Large intestine (tissue), 3 donors: Measurements from ENCODE around the gene GPR37L1. TPM values are rescaled to one million over a fixed set of nuclear protein-coding genes. Genes with fewer than 3 reads are reported as not detected.

Experiments used
- DNase-seq, 2 donors: peaks; one replicate each; pipeline versions ENCODE4 v3.0.0 to v3.0.0-alpha.2; 2013
- H3K27ac ChIP-seq: one replicate; pipeline ENCODE4 v1.5.1; 2013; ENCODE audit warnings: low read length
- H3K27me3 ChIP-seq: 2 replicates; pipeline ENCODE4 v1.6.1; 2013; ENCODE audit warnings: low read length; ENCODE audit not compliant: control insufficient read depth, insufficient read depth
- H3K36me3 ChIP-seq: 2 replicates; pipeline ENCODE4 v1.6.1; 2013; ENCODE audit warnings: low read length; ENCODE audit not compliant: control insufficient read depth, insufficient read depth
- H3K4me1 ChIP-seq: one replicate; pipeline ENCODE4 v1.6.1; 2013; ENCODE audit warnings: low read length; ENCODE audit not compliant: control insufficient read depth, insufficient read depth
- H3K4me3 ChIP-seq: one replicate; pipeline ENCODE4 v1.5.1; 2013; ENCODE audit warnings: low read length
- H3K9me3 ChIP-seq: one replicate; pipeline ENCODE4 v1.6.1; 2013; ENCODE audit warnings: mild to moderate bottlenecking, low read depth, low read length, moderate library complexity; ENCODE audit not compliant: control insufficient read depth
- WGBS: methylation state at CpG from one replicate; pipeline ENCODE4 v1.1.5; 2013; ENCODE audit warnings: low lambda C conversion rate; ENCODE audit not compliant: insufficient coverage; 5-methylcytosine and 5-hydroxymethylcytosine counted together
- polyA plus RNA-seq: library from polyadenylated mRNA; unstranded; fragments of 120-200 nt; gene quantifications from one replicate; pipeline ENCODE4 v1.2.1, GENCODE V29; 2013

The GPR37L1 gene
- polyA plus RNA-seq, 1 donor: 0.10 TPM

GRCh38 chr1:202125611-202126010 lies 2.9 kb downstream of the GPR37L1 start:
- WGBS: no CpG with 5 or more reads among the region's 8 CpGs
- DNase-seq: no peak
- no peak overlapping the region for H3K27ac ChIP-seq

GRCh38 chr1:202126426-202126825 lies 3.7 kb downstream of the GPR37L1 start:
- no CpG with 5 or more reads among the region's 9 CpGs for WGBS
- no peak overlapping the region for H3K27ac ChIP-seq
- DNase-seq: no peak

More at GRCh38 chr1:202125611-202126010, 2.9 kb downstream of the GPR37L1 start:
- Histone ChIP-seq H3K9me3 (no peaks in the 10 kb centered on the region), H3K4me3 (no peak overlapping the region), H3K4me1 (no peaks in the 10 kb centered on the region), H3K36me3 (no peaks in the 10 kb centered on the region), H3K27me3 (no peaks in the 10 kb centered on the region)

GRCh38 chr1:202127061-202127460 lies 4.3 kb downstream of the GPR37L1 start:
- H3K27me3 ChIP-seq: no peaks in the 10 kb centered on the region
- 90% methylated on average over 2 of the region's 6 CpGs for WGBS
- no peak overlapping the region for H3K27ac ChIP-seq
- no peak overlapping the region for H3K4me3 ChIP-seq
- no peaks in the 10 kb centered on the region for H3K4me1 ChIP-seq
- no peak for DNase-seq
- no peaks in the 10 kb centered on the region for H3K9me3 ChIP-seq
- peaks cover 2% of the 10 kb centered on the region for H3K36me3 ChIP-seq

More at GRCh38 chr1:202126426-202126825, 3.7 kb downstream of the GPR37L1 start:
- H3K9me3 ChIP-seq: no peaks in the 10 kb centered on the region
- no peaks in the 10 kb centered on the region for H3K27me3 ChIP-seq
- H3K4me3 ChIP-seq: no peak overlapping the region
- H3K4me1 ChIP-seq: no peaks in the 10 kb centered on the region
- no peaks in the 10 kb centered on the region for H3K36me3 ChIP-seq

GRCh38 chr1:202127836-202128622 lies 5.3 kb downstream of the GPR37L1 start:
- Histone ChIP-seq H3K9me3 (no peaks in the 10 kb centered on the region), H3K4me1 (no peaks in the 10 kb centered on the region), H3K27ac (no peak overlapping the region), H3K4me3 (no peak overlapping the region), H3K27me3 (no peaks in the 10 kb centered on the region), H3K36me3 (peaks cover 11% of the 10 kb centered on the region)
- WGBS: no CpG with 5 or more reads among the region's 26 CpGs
- DNase-seq: no peak

- WGBS: no CpG with 5 or more reads among the region's 8 CpGs
- DNase-seq: no peak
- H3K9me3 ChIP-seq: no peaks in the 10 kb centered on the region
- no peak overlapping the region for H3K27ac ChIP-seq
- peaks cover 25% of the 10 kb centered on the region for H3K36me3 ChIP-seq
- H3K27me3 ChIP-seq: no peaks in the 10 kb centered on the region
- no peaks in the 10 kb centered on the region for H3K4me1 ChIP-seq
- no peak overlapping the region for H3K4me3 ChIP-seq
These were observed 7.0 kb downstream of the GPR37L1 start for GRCh38 chr1:202129453-202130296.

GRCh38 chr1:202130297-202130721 lies 7.6 kb downstream of the GPR37L1 start:
- Histone ChIP-seq H3K27me3 (no peaks in the 10 kb centered on the region), H3K4me1 (no peaks in the 10 kb centered on the region), H3K36me3 (peaks cover 30% of the 10 kb centered on the region), H3K4me3 (no peak overlapping the region), H3K27ac (no peak overlapping the region), H3K9me3 (no peaks in the 10 kb centered on the region)
- no peak for DNase-seq
- WGBS: no CpG with 5 or more reads among the region's 11 CpGs

- WGBS: no CpG with 5 or more reads among the region's 9 CpGs
- no peaks in the 10 kb centered on the region for H3K27me3 ChIP-seq
- H3K4me3 ChIP-seq: no peak overlapping the region
- no peaks in the 10 kb centered on the region for H3K9me3 ChIP-seq
- no peak overlapping the region for H3K27ac ChIP-seq
- DNase-seq: no peak
- no peaks in the 10 kb centered on the region for H3K4me1 ChIP-seq
- H3K36me3 ChIP-seq: peaks cover 36% of the 10 kb centered on the region
These were observed 8.3 kb downstream of the GPR37L1 start for GRCh38 chr1:202130816-202131522.

- no peaks in the 10 kb centered on the region for H3K4me1 ChIP-seq
- DNase-seq: no peak
- H3K27me3 ChIP-seq: no peaks in the 10 kb centered on the region
- no peaks in the 10 kb centered on the region for H3K9me3 ChIP-seq
- H3K27ac ChIP-seq: no peak overlapping the region
- WGBS: no CpG with 5 or more reads among the region's 12 CpGs
- H3K36me3 ChIP-seq: peaks cover 39% of the 10 kb centered on the region
- H3K4me3 ChIP-seq: no peak overlapping the region
These were observed 9.5 kb downstream of the GPR37L1 start for GRCh38 chr1:202131956-202132821.

GRCh38 chr1:202133001-202133400 lies 10.3 kb downstream of the GPR37L1 start:
- DNase-seq: no peak
- H3K27ac ChIP-seq: no peak overlapping the region
- H3K27me3 ChIP-seq: no peaks in the 10 kb centered on the region
- H3K4me1 ChIP-seq: no peaks in the 10 kb centered on the region
- H3K4me3 ChIP-seq: no peak overlapping the region
- WGBS: no CpG with 5 or more reads among the region's 14 CpGs
- peaks cover 46% of the 10 kb centered on the region for H3K36me3 ChIP-seq
- H3K9me3 ChIP-seq: no peaks in the 10 kb centered on the region
